Panc1 (cell line): Measurements from ENCODE around the gene CLEC16A. TPM values are rescaled to one million over a fixed set of nuclear protein-coding genes. Genes with fewer than 3 reads are reported as not detected.
A peak's percentile ranks its signal among the peaks of the same experiment; 100 is the strongest.

ENCODE experiments used
- ATAC-seq: fragments of 200-7000 bp; cut with Tn5 transposase; 2 replicates; pipeline ENCODE4 v1.9.1; 2020; ENCODE audit warnings: mild to moderate bottlenecking, moderate library complexity
- BruUV-seq: library from RNA; stranded (reverse); fragments of 400-500 nt; replicated peaks from 2 replicates; lab custom pipeline; 2021; lab: Mats Ljungman, UMichigan
- CTCF ChIA-PET: fragments of 300-600 bp; sonication (Branson Sonifier 250); formaldehyde crosslinking; loops from one replicate; lab custom pipeline; 2022; ENCODE audit warnings: antibody characterized with exemption; lab: Charles Lee
- POLR2A ChIA-PET: fragments of 300-600 bp; sonication (Branson Sonifier 250); formaldehyde crosslinking; loops from one replicate; lab custom pipeline; 2022; ENCODE audit warnings: antibody characterized with exemption; lab: Charles Lee
- DNase-seq: peaks from one replicate; pipeline ENCODE4 v3.0.0-alpha.2; 2010; ENCODE audit warnings: low read depth, low spot score
- H3K27ac ChIP-seq: 2 replicates; pipeline ENCODE4 v1.5.1; 2011; ENCODE audit warnings: mild to moderate bottlenecking, low read length, inconsistent platforms
- H3K27me3 ChIP-seq: fragments of 200-500 bp; sonication (Bioruptor generic); 2 replicates; pipeline ENCODE4 v1.6.0; 2014; ENCODE audit warnings: low read length, inconsistent platforms; ENCODE audit not compliant: control insufficient read depth, insufficient read depth
- H3K36me3 ChIP-seq: fragments of 200-500 bp; sonication (Bioruptor generic); 2 replicates; pipeline ENCODE4 v1.5.1; 2014; ENCODE audit warnings: inconsistent platforms, mild to moderate bottlenecking, low read length, moderate library complexity; ENCODE audit not compliant: control insufficient read depth, insufficient read depth
- H3K4me1 ChIP-seq: 2 replicates; pipeline ENCODE4 v1.5.1; 2011; ENCODE audit warnings: inconsistent platforms, mild to moderate bottlenecking, low read length, moderate library complexity; ENCODE audit not compliant: control insufficient read depth, insufficient read depth
- H3K4me3 ChIP-seq, 2 experiments: 2 replicates each; pipeline ENCODE4 v1.5.1; 2011 to 2012; ENCODE audit warnings: low read depth in 2 of 2, low read length in 2 of 2, mild to moderate bottlenecking in 2 of 2, inconsistent platforms in 1 of 2, moderate library complexity in 1 of 2
- H3K9me3 ChIP-seq: fragments of 200-500 bp; sonication (Bioruptor generic); 2 replicates; pipeline ENCODE4 v1.5.1; 2014; ENCODE audit warnings: low read depth, mild to moderate bottlenecking, inconsistent platforms, low read length, moderate library complexity; ENCODE audit not compliant: control insufficient read depth, insufficient read depth
- CTCF ChIP-seq: fragments of 450-650 bp; IDR thresholded peaks from 2 replicates; pipeline ENCODE4 v1.5.1; 2017; ENCODE audit warnings: mild to moderate bottlenecking
- POLR2AphosphoS5 ChIP-seq: IDR thresholded peaks from 2 replicates; pipeline ENCODE4 v1.6.1; 2012; ENCODE audit warnings: mild to moderate bottlenecking, low read depth, low read length, moderate library complexity
- REST ChIP-seq, 2 experiments: IDR thresholded peaks; 2 replicates each; pipeline ENCODE4 v1.6.1; 2011 to 2012; ENCODE audit warnings: low read depth in 2 of 2, control low read depth in 1 of 2, low read length in 1 of 2, mild to moderate bottlenecking in 1 of 2, moderate library complexity in 1 of 2; ENCODE audit not compliant: insufficient read depth in 1 of 2
- SIN3A ChIP-seq: IDR thresholded peaks from 2 replicates; pipeline ENCODE4 v1.6.1; 2012; ENCODE audit warnings: low read depth, mild to moderate bottlenecking, low read length, moderate library complexity, borderline replicate concordance; ENCODE audit not compliant: insufficient read depth
- TCF7L2 ChIP-seq: IDR thresholded peaks from 2 replicates; pipeline ENCODE4 v1.6.1; 2011; ENCODE audit warnings: mild to moderate bottlenecking, low read depth, low read length, inconsistent platforms
- in situ Hi-C: cut with HindIII; loops from 2 replicates; pipeline ENCODE4 v1.10.0; 2016; ENCODE audit warnings: low sequenced_read_pairs, low pct_unique_long_range_greater_than_20kb
- intact Hi-C: fragments of 100-400 bp; cut with micrococcal nuclease; formaldehyde crosslinking; loops from one replicate; pipeline ENCODE4 v1.10.0; 2022; ENCODE audit not compliant: unreplicated experiment
- total RNA-seq: library from RNA; stranded (reverse); gene quantifications from one replicate; pipeline ENCODE4 v1.2.1, GENCODE V29; 2021; ENCODE audit not compliant: unreplicated experiment

CLEC16A gene
- total RNA-seq, 1 experiment from 2014 or later, result 21.0 TPM

- intact Hi-C loops, result no loop called here
- DNase-seq (no peak), ATAC-seq (0 out of 2 replicates have a peak, but pooled peaks have one; percentile 65)
- in situ Hi-C loops, result no loop called here
- TF ChIP-seq REST (IDR thresholded peaks at IDR 0.05; ENCODE audit: insufficient read depth in 1 of 2, low read depth in 2 of 2, low read length in 1 of 2), result no peak
- TF ChIP-seq POLR2AphosphoS5, result no peak
- TF ChIP-seq TCF7L2, result no peak
- TF ChIP-seq SIN3A, result no peak
- no peak for TF ChIP-seq CTCF
- no peak overlapping the region for H3K27ac ChIP-seq
- no peaks in the 10 kb centered on the region for H3K36me3 ChIP-seq
- H3K4me3 ChIP-seq, result no peak overlapping the region
- BruUV-seq, result no TSS peak
- ChIA-PET CTCF (no interaction called here), POLR2A (no interaction called here)
- H3K27me3 ChIP-seq, result no peaks in the 10 kb centered on the region
- H3K9me3 ChIP-seq, result peaks cover 7% of the 10 kb centered on the region; the same call in 1 of the 2 replicates
- no peaks in the 10 kb centered on the region for H3K4me1 ChIP-seq
Observed at GRCh38 chr16:11211061-11211976, 267.0 kb downstream of the CLEC16A start.

GRCh38 chr16:11211977-11212797 lies 267.8 kb downstream of the CLEC16A start:
- Histone ChIP-seq H3K4me3 (no peak overlapping the region), H3K27ac (no peak overlapping the region), H3K9me3 (peaks cover 7% of the 10 kb centered on the region; the same call in 1 of the 2 replicates), H3K36me3 (no peaks in the 10 kb centered on the region), H3K4me1 (no peaks in the 10 kb centered on the region), H3K27me3 (no peaks in the 10 kb centered on the region)
- ChIA-PET CTCF (no interaction called here), POLR2A (no interaction called here)
- intact Hi-C loops (no loop called here), in situ Hi-C loops (no loop called here)
- TF ChIP-seq CTCF, result no peak
- no peak for TF ChIP-seq POLR2AphosphoS5
- no peak for TF ChIP-seq TCF7L2
- TF ChIP-seq SIN3A, result no peak
- no peak for TF ChIP-seq REST (IDR thresholded peaks at IDR 0.05; ENCODE audit: insufficient read depth in 1 of 2, low read depth in 2 of 2, low read length in 1 of 2)
- no peak for ATAC-seq
- no peak for DNase-seq
- BruUV-seq, result no TSS peak
